GM10248 (cell line): Measurements from ENCODE around the gene FOXP3.

Experiments
- CTCF ChIA-PET: fragments of 300-600 bp; sonication (Branson Sonifier 250); formaldehyde crosslinking; extraction: SDS; loops from one replicate; lab custom pipeline; 2021; ENCODE audit warnings: antibody characterized with exemption; lab: Yijun Ruan, JAX
- POLR2A ChIA-PET: fragments of 350-650 bp; sonication (Branson Sonifier 250); formaldehyde crosslinking; extraction: SDS; loops from one replicate; lab custom pipeline; 2020; ENCODE audit warnings: antibody characterized with exemption; lab: Yijun Ruan, JAX
- DNase-seq: peaks from one replicate; pipeline ENCODE4 v3.0.0; 2012; ENCODE audit errors: extremely low spot score
- CTCF ChIP-seq: IDR thresholded peaks from 2 replicates; pipeline ENCODE4 v1.5.1; 2012; ENCODE audit warnings: mild to moderate bottlenecking, low read depth; ENCODE audit errors: extremely low read depth, missing control alignments, control extremely low read depth

Gene FOXP3

GRCh38 chrX:49230500-49231232, 33.8 kb downstream of the FOXP3 start:
- POLR2A ChIA-PET = no interaction called here
- CTCF ChIA-PET = interaction anchor here (1.1 kb wide), 1 partner anchor 9 kb away, joined by 4 read pairs; no protein-coding TSS in a partner anchor
- TF ChIP-seq CTCF = peak; percentile 29
- DNase-seq = peak; percentile 78

GRCh38 chrX:49228185-49228584, 36.3 kb downstream of the FOXP3 start:
- no peak for DNase-seq
- no peak for TF ChIP-seq CTCF
- ChIA-PET CTCF (interaction anchor here (1.2 kb wide), 1 partner anchor 35 kb away, joined by 3 read pairs; no protein-coding TSS in a partner anchor), POLR2A (interaction anchor here (0.6 kb wide), 1 partner anchor 23 kb away, joined by 3 read pairs; no protein-coding TSS in a partner anchor)

GRCh38 chrX:49227726-49228125, 36.8 kb downstream of the FOXP3 start:
- CTCF ChIA-PET = interaction anchor here (1.2 kb wide), 1 partner anchor 35 kb away, joined by 3 read pairs; no protein-coding TSS in a partner anchor
- TF ChIP-seq CTCF = no peak
- DNase-seq = no peak
- POLR2A ChIA-PET = no interaction called here

GRCh38 chrX:49226946-49227345, 37.6 kb downstream of the FOXP3 start:
- CTCF ChIA-PET = no interaction called here
- no peak for DNase-seq
- POLR2A ChIA-PET = no interaction called here
- TF ChIP-seq CTCF = no peak

GRCh38 chrX:49225858-49226257, 38.7 kb downstream of the FOXP3 start:
- POLR2A ChIA-PET = no interaction called here
- no peak for DNase-seq
- CTCF ChIA-PET = no interaction called here
- no peak for TF ChIP-seq CTCF

- DNase-seq = no peak
- TF ChIP-seq CTCF = no peak
- ChIA-PET CTCF (interaction anchor here (2.1 kb wide), 1 partner anchor 29 kb away, joined by 5 read pairs; no protein-coding TSS in a partner anchor), POLR2A (no interaction called here)
Observed at GRCh38 chrX:49221868-49222267, 42.6 kb downstream of the FOXP3 start.

GRCh38 chrX:49220100-49220499, 44.4 kb downstream of the FOXP3 start:
- CTCF ChIA-PET = no interaction called here
- no peak for DNase-seq
- POLR2A ChIA-PET = no interaction called here
- TF ChIP-seq CTCF = no peak
